Measurements from ENCODE around the gene CERS3. TPM values are rescaled to one million over a fixed set of nuclear protein-coding genes. Genes with fewer than 3 reads are reported as not detected.

The CERS3 gene
- polyA plus RNA-seq = 0.15 TPM
- long read RNA-seq, donor 1 = 0 reads
- long read RNA-seq, donor 2 = 0 reads
- long read RNA-seq, donor 3 = 0 reads
- long read RNA-seq, donor 4 = 0 reads
- long read RNA-seq, donor 5 = 0 reads
- long read RNA-seq, donor 6 = 0 reads
- long read RNA-seq, donor 7 = 0 reads
- long read RNA-seq, donor 8 = 0 reads
- long read RNA-seq, donor 9 = 0 reads
- long read RNA-seq, donor 10 = 0 reads
- long read RNA-seq, donor 11 = 0 reads

GRCh38 chr15:100528833-100529428 is at the start of gene CERS3:
CERS3 (minus strand) TSS chr15:100528950; CDS start chr15:100501849, 27,101 bp downstream.
- no peaks in the 10 kb centered on the region for H3K27me3 ChIP-seq (ENCODE audit: control insufficient read depth, insufficient read depth, low read length)
- WGBS (ENCODE audit: insufficient coverage, low lambda C conversion rate) = no CpG with 5 or more reads among the region's 10 CpGs
- H3K4me3 ChIP-seq (ENCODE audit: low read length) = no peak within 1 kb of the TSS
- DNase-seq = no peak
- no peaks in the 10 kb centered on the region for H3K36me3 ChIP-seq (ENCODE audit: control insufficient read depth, insufficient read depth, low read length)
- H3K4me1 ChIP-seq (ENCODE audit: control insufficient read depth, insufficient read depth, low read length) = no peaks in the 10 kb centered on the region
- no peak within 1 kb of the TSS for H3K27ac ChIP-seq (ENCODE audit: low read length)
- no peaks in the 10 kb centered on the region for H3K9me3 ChIP-seq (ENCODE audit: control insufficient read depth, low read depth, low read length)

GRCh38 chr15:100573526-100573925 is 44.8 kb upstream of the CERS3 start:
- Histone ChIP-seq H3K27ac (ENCODE audit: low read length) (no peak overlapping the region), H3K36me3 (ENCODE audit: control insufficient read depth, insufficient read depth, low read length) (peaks cover 24% of the 10 kb centered on the region), H3K27me3 (ENCODE audit: control insufficient read depth, insufficient read depth, low read length) (no peaks in the 10 kb centered on the region), H3K9me3 (ENCODE audit: control insufficient read depth, low read depth, low read length) (no peaks in the 10 kb centered on the region), H3K4me1 (ENCODE audit: control insufficient read depth, insufficient read depth, low read length) (no peaks in the 10 kb centered on the region), H3K4me3 (ENCODE audit: low read length) (no peak overlapping the region)
- no peak for DNase-seq
- WGBS (ENCODE audit: insufficient coverage, low lambda C conversion rate) = no CpG with 5 or more reads among the region's 4 CpGs

- no peak for DNase-seq
- Histone ChIP-seq H3K27ac (ENCODE audit: low read length) (no peak overlapping the region), H3K9me3 (ENCODE audit: control insufficient read depth, low read depth, low read length) (no peaks in the 10 kb centered on the region), H3K4me1 (ENCODE audit: control insufficient read depth, insufficient read depth, low read length) (no peaks in the 10 kb centered on the region), H3K27me3 (ENCODE audit: control insufficient read depth, insufficient read depth, low read length) (no peaks in the 10 kb centered on the region), H3K4me3 (ENCODE audit: low read length) (no peak overlapping the region), H3K36me3 (ENCODE audit: control insufficient read depth, insufficient read depth, low read length) (peaks cover 24% of the 10 kb centered on the region)
- 76% methylated on average over 3 of the region's 4 CpGs for WGBS (ENCODE audit: insufficient coverage, low lambda C conversion rate)
These were observed 43.7 kb upstream of the CERS3 start for GRCh38 chr15:100572362-100572983.

GRCh38 chr15:100571592-100572167 is 42.9 kb upstream of the CERS3 start:
- 100% methylated on average over 1 of the region's 6 CpGs for WGBS (ENCODE audit: insufficient coverage, low lambda C conversion rate)
- Histone ChIP-seq H3K9me3 (ENCODE audit: control insufficient read depth, low read depth, low read length) (no peaks in the 10 kb centered on the region), H3K27ac (ENCODE audit: low read length) (no peak overlapping the region), H3K27me3 (ENCODE audit: control insufficient read depth, insufficient read depth, low read length) (no peaks in the 10 kb centered on the region), H3K4me1 (ENCODE audit: control insufficient read depth, insufficient read depth, low read length) (no peaks in the 10 kb centered on the region), H3K36me3 (ENCODE audit: control insufficient read depth, insufficient read depth, low read length) (peaks cover 24% of the 10 kb centered on the region), H3K4me3 (ENCODE audit: low read length) (no peak overlapping the region)
- no peak for DNase-seq

- Histone ChIP-seq H3K27me3 (ENCODE audit: control insufficient read depth, insufficient read depth, low read length) (no peaks in the 10 kb centered on the region), H3K27ac (ENCODE audit: low read length) (no peak overlapping the region), H3K4me3 (ENCODE audit: low read length) (no peak overlapping the region), H3K9me3 (ENCODE audit: control insufficient read depth, low read depth, low read length) (no peaks in the 10 kb centered on the region), H3K36me3 (ENCODE audit: control insufficient read depth, insufficient read depth, low read length) (peaks cover 24% of the 10 kb centered on the region), H3K4me1 (ENCODE audit: control insufficient read depth, insufficient read depth, low read length) (no peaks in the 10 kb centered on the region)
- WGBS (ENCODE audit: insufficient coverage, low lambda C conversion rate) = no CpG with 5 or more reads among the region's 4 CpGs
- DNase-seq = no peak
These were observed 42.1 kb upstream of the CERS3 start for GRCh38 chr15:100570735-100571313.

- 100% methylated on average over 1 of the region's 3 CpGs for WGBS (ENCODE audit: insufficient coverage, low lambda C conversion rate)
These were observed 41.5 kb upstream of the CERS3 start for GRCh38 chr15:100570275-100570674.

GRCh38 chr15:100569391-100569790 is 40.6 kb upstream of the CERS3 start:
- Histone ChIP-seq H3K4me1 (ENCODE audit: control insufficient read depth, insufficient read depth, low read length) (no peaks in the 10 kb centered on the region), H3K27ac (ENCODE audit: low read length) (no peak overlapping the region), H3K9me3 (ENCODE audit: control insufficient read depth, low read depth, low read length) (no peaks in the 10 kb centered on the region), H3K4me3 (ENCODE audit: low read length) (no peak overlapping the region), H3K27me3 (ENCODE audit: control insufficient read depth, insufficient read depth, low read length) (no peaks in the 10 kb centered on the region), H3K36me3 (ENCODE audit: control insufficient read depth, insufficient read depth, low read length) (peaks cover 24% of the 10 kb centered on the region)
- no CpG with 5 or more reads among the region's 8 CpGs for WGBS (ENCODE audit: insufficient coverage, low lambda C conversion rate)
- DNase-seq = no peak

More at GRCh38 chr15:100570275-100570674, 41.5 kb upstream of the CERS3 start:
- Histone ChIP-seq H3K4me3 (ENCODE audit: low read length) (no peak overlapping the region), H3K36me3 (ENCODE audit: control insufficient read depth, insufficient read depth, low read length) (peaks cover 24% of the 10 kb centered on the region), H3K27me3 (ENCODE audit: control insufficient read depth, insufficient read depth, low read length) (no peaks in the 10 kb centered on the region), H3K27ac (ENCODE audit: low read length) (no peak overlapping the region), H3K4me1 (ENCODE audit: control insufficient read depth, insufficient read depth, low read length) (no peaks in the 10 kb centered on the region), H3K9me3 (ENCODE audit: control insufficient read depth, low read depth, low read length) (no peaks in the 10 kb centered on the region)
- no peak for DNase-seq

GRCh38 chr15:100566850-100567628 is 38.3 kb upstream of the CERS3 start:
- Histone ChIP-seq H3K9me3 (ENCODE audit: control insufficient read depth, low read depth, low read length) (no peaks in the 10 kb centered on the region), H3K4me1 (ENCODE audit: control insufficient read depth, insufficient read depth, low read length) (no peaks in the 10 kb centered on the region), H3K27ac (ENCODE audit: low read length) (no peak overlapping the region), H3K4me3 (ENCODE audit: low read length) (no peak overlapping the region), H3K27me3 (ENCODE audit: control insufficient read depth, insufficient read depth, low read length) (no peaks in the 10 kb centered on the region), H3K36me3 (ENCODE audit: control insufficient read depth, insufficient read depth, low read length) (peaks cover 15% of the 10 kb centered on the region)
- WGBS (ENCODE audit: insufficient coverage, low lambda C conversion rate) = 92% methylated on average over 4 of the region's 6 CpGs
- DNase-seq = no peak

- WGBS (ENCODE audit: insufficient coverage, low lambda C conversion rate) = no CpG with 5 or more reads among the region's 3 CpGs
- H3K27ac ChIP-seq (ENCODE audit: low read length) = no peak overlapping the region
- no peaks in the 10 kb centered on the region for H3K27me3 ChIP-seq (ENCODE audit: control insufficient read depth, insufficient read depth, low read length)
- no peak overlapping the region for H3K4me3 ChIP-seq (ENCODE audit: low read length)
- H3K9me3 ChIP-seq (ENCODE audit: control insufficient read depth, low read depth, low read length) = no peaks in the 10 kb centered on the region
- DNase-seq = no peak
- peaks cover 7% of the 10 kb centered on the region for H3K36me3 ChIP-seq (ENCODE audit: control insufficient read depth, insufficient read depth, low read length)
- H3K4me1 ChIP-seq (ENCODE audit: control insufficient read depth, insufficient read depth, low read length) = no peaks in the 10 kb centered on the region
These were observed 36.8 kb upstream of the CERS3 start for GRCh38 chr15:100565591-100565990.

- Histone ChIP-seq H3K4me3 (ENCODE audit: low read length) (no peak overlapping the region), H3K4me1 (ENCODE audit: control insufficient read depth, insufficient read depth, low read length) (no peaks in the 10 kb centered on the region), H3K27ac (ENCODE audit: low read length) (no peak overlapping the region), H3K9me3 (ENCODE audit: control insufficient read depth, low read depth, low read length) (peaks cover 9% of the 10 kb centered on the region), H3K36me3 (ENCODE audit: control insufficient read depth, insufficient read depth, low read length) (no peaks in the 10 kb centered on the region), H3K27me3 (ENCODE audit: control insufficient read depth, insufficient read depth, low read length) (no peaks in the 10 kb centered on the region)
- DNase-seq = no peak
These were observed 31.6 kb upstream of the CERS3 start for GRCh38 chr15:100560323-100560722.
